Suprapubic skin (tissue), 3 donors: ENCODE results near the gene SIRT5.

ENCODE experiments used
- CTCF ChIP-seq, 2 donors: fragments of 200-600 bp in 1 of 2; fragments of 450-650 bp in 1 of 2; sonication (generic) in 1 of 2; IDR thresholded peaks; one replicate each; pipeline ENCODE4 v1.5.1; 2016 to 2019; ENCODE audit warnings: antibody characterized with exemption in 2 of 2, mild to moderate bottlenecking in 1 of 2, moderate library complexity in 1 of 2
- EP300 ChIP-seq: sonication (generic); formaldehyde crosslinking; IDR thresholded peaks from one replicate; pipeline ENCODE4 v1.6.1; 2017; ENCODE audit warnings: antibody characterized with exemption
- POLR2A ChIP-seq, 2 donors: fragments of 450-650 bp; IDR thresholded peaks; one replicate each; pipeline ENCODE4 v1.6.1; 2017; ENCODE audit warnings: antibody characterized with exemption in 2 of 2, mild to moderate bottlenecking in 2 of 2, moderate library complexity in 2 of 2

GRCh38 chr6:13526357-13526726 is 48.1 kb upstream of the SIRT5 start:
- TF ChIP-seq CTCF (IDR thresholded peaks at IDR 0.05), result no peak
- TF ChIP-seq POLR2A (IDR thresholded peaks at IDR 0.05), result no peak
- TF ChIP-seq EP300, result no peak
